Muscle layer of duodenum (tissue), 2 donors: ENCODE measurements around the gene ACSM5.

Source experiments
- H3K27ac ChIP-seq: one replicate; pipeline ENCODE4 v1.7.0; 2013; ENCODE audit warnings: mild to moderate bottlenecking, low read length
- H3K27me3 ChIP-seq: one replicate; pipeline ENCODE4 v1.7.0; 2013; ENCODE audit warnings: low read depth, mild to moderate bottlenecking, control low read depth, low read length
- H3K36me3 ChIP-seq, 2 donors: one replicate each; pipeline ENCODE4 v1.7.0; 2013; ENCODE audit warnings: low read length in 2 of 2, control low read depth in 1 of 2, mild to moderate bottlenecking in 1 of 2; ENCODE audit not compliant: insufficient read depth in 2 of 2, control insufficient read depth in 1 of 2
- H3K4me1 ChIP-seq, 2 donors: one replicate each; pipeline ENCODE4 v1.7.0; 2013; ENCODE audit warnings: low read length in 2 of 2, mild to moderate bottlenecking in 2 of 2, control low read depth in 1 of 2, moderate library complexity in 1 of 2; ENCODE audit not compliant: insufficient read depth in 2 of 2, control insufficient read depth in 1 of 2
- H3K4me3 ChIP-seq, 2 donors: one replicate each; pipeline ENCODE4 v1.7.0; 2013; ENCODE audit warnings: low read length in 2 of 2, low read depth in 1 of 2, mild to moderate bottlenecking in 1 of 2
- H3K9me3 ChIP-seq, 2 donors: one replicate each; pipeline ENCODE4 v1.7.0; 2013; ENCODE audit warnings: low read length in 2 of 2, control low read depth in 1 of 2, mild to moderate bottlenecking in 1 of 2; ENCODE audit not compliant: control insufficient read depth in 1 of 2
- donor health status: healthy.

Gene ACSM5, protein sequence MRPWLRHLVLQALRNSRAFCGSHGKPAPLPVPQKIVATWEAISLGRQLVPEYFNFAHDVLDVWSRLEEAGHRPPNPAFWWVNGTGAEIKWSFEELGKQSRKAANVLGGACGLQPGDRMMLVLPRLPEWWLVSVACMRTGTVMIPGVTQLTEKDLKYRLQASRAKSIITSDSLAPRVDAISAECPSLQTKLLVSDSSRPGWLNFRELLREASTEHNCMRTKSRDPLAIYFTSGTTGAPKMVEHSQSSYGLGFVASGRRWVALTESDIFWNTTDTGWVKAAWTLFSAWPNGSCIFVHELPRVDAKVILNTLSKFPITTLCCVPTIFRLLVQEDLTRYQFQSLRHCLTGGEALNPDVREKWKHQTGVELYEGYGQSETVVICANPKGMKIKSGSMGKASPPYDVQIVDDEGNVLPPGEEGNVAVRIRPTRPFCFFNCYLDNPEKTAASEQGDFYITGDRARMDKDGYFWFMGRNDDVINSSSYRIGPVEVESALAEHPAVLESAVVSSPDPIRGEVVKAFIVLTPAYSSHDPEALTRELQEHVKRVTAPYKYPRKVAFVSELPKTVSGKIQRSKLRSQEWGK

DNA sequence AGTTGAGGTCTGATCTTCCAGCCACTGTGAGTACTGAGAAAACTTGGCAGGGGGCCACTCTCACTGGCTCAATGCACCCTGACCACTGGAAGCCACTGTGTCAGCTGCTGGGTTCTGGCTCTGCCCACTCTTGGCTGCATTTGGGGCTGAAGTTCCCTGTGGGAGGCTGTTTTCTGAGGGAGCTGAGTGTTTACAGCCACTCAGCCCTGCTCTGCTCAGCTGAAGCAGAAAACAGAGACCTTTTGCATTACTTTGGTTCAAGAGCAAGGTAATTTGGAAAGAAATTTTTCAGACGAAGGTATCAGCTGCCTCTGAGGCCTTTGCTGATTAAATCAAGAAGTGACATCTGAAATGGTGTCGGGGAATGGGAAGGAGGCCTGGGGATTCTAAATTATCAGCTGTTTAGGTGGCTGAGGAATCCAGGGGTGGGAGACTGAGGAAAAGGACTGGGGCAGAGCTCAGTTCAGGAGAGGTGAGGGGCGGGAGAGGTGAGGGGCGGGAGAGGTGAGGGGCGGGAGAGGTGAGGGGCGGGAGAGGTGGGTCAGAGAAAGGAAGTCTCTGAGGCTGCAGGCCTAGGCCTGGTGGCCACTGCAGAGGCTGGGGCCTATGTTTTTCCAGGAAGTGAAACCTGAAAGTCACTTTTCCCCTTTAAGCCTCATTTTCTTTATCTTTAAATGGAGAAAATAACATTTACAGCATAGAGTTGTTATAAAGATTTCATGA, at the start of gene ACSM5:
Gene ACSM5, plus strand, starts transcription at position 137 of the 723 bp plus-strand sequence. CDS start 1,951 bp downstream, outside the sequence.
- H3K36me3 ChIP-seq = no peaks in the 10 kb centered on the region
- no peak within 1 kb of the TSS for H3K4me3 ChIP-seq
- no peaks in the 10 kb centered on the region for H3K27me3 ChIP-seq
- H3K27ac ChIP-seq = peak within 1 kb of the TSS; percentile 40
- H3K4me1 ChIP-seq = no peaks in the 10 kb centered on the region
- no peaks in the 10 kb centered on the region for H3K9me3 ChIP-seq

DNA sequence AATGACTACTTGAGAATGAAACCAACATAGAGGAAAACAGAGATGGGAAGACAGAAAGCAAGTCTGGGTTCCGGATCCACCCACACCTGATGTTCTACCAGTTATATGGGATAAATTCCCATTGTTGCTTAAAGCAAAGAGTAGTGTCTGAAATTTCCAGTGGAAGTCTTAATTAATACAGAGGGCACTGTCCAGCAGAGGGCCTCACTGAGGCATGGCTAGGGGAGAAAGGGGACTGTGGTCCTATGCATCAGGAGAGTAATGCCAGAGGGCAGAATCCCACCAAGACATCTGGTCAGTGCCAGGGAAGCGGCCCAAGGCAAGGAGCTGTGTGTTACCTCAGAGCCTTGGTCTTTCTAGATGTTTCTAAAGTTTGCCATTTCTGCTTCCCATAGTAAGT, 49.3 kb upstream of the ACSM5 start:
- H3K27me3 ChIP-seq = no peaks in the 10 kb centered on the region
- no peaks in the 10 kb centered on the region for H3K4me1 ChIP-seq
- H3K36me3 ChIP-seq = no peaks in the 10 kb centered on the region
- no peak overlapping the region for H3K4me3 ChIP-seq
- no peaks in the 10 kb centered on the region for H3K9me3 ChIP-seq
- H3K27ac ChIP-seq = no peak overlapping the region

DNA sequence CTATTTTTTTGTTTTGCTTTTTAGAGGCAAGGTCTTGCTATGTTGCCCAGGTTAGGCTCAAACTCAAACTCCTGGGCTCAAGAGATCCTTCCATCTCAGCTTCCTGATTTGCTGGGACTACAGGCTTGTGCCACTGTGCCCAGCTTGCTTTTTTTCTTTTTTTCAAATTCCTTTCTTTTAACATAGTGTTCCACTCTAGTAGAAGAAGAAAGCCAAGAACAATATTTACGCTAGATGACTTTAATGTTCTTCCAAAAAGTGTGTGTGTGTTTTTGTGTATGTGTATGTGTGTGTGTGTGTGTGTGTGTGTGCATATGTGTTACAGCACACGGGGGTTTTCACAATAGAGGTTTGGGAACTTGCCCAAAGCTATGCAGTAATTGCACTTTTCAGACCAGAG, 46.1 kb upstream of the ACSM5 start:
- no peaks in the 10 kb centered on the region for H3K27me3 ChIP-seq
- no peak overlapping the region for H3K27ac ChIP-seq
- H3K36me3 ChIP-seq = no peaks in the 10 kb centered on the region
- no peaks in the 10 kb centered on the region for H3K4me1 ChIP-seq
- H3K4me3 ChIP-seq = no peak overlapping the region
- no peaks in the 10 kb centered on the region for H3K9me3 ChIP-seq

DNA sequence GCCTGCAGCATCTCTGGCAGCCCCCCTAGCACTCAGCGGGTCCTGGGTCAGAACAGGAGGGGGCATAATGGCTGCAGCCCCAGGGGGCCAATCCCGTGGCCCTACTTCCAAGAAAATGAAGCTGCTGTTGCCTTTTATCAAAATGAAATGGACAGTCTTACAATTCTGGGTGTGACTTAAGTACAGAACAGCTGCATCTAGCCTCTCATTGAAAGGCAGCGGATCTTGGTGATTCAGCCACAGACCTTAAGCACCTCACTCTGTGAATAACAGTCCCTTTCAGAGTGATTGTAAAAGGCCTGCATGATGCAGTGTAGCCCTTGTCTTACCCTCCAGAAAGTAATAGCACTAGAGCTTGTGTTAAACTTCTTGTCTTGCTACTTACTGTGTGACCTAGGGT, 45.3 kb upstream of the ACSM5 start:
- H3K4me1 ChIP-seq = no peaks in the 10 kb centered on the region
- H3K9me3 ChIP-seq = no peaks in the 10 kb centered on the region
- no peaks in the 10 kb centered on the region for H3K27me3 ChIP-seq
- H3K27ac ChIP-seq = no peak overlapping the region
- no peak overlapping the region for H3K4me3 ChIP-seq
- H3K36me3 ChIP-seq = no peaks in the 10 kb centered on the region

DNA sequence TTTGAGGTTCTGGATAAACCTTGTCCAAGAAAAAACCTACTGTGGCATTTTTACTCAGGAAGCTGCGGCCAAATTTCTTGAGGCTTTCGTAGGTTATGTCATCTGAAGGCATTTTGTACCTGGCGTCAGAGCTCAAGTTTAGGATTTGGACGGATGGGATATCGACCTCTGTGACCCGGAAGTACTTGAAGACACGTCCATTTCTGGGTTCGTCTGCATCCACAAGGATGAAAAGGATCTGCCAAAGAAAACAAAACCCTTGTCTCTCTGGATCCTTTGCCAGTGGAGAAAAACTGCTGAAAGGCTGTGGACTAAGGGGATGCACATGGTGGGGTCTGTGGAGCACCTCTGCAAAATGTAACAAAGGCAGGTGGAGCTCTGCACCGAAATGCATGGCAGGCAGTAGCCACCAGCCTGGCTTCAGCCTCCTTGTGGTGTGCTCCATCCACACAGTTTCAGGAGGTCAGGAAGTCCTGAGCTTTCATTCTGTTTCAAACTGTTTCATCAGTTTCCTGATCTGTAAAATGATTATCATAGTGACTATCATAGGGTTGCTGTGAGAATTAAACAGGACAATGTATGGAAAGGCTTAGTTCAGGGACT, 39.8 kb upstream of the ACSM5 start:
- Histone ChIP-seq H3K27me3 (no peaks in the 10 kb centered on the region), H3K9me3 (no peaks in the 10 kb centered on the region), H3K27ac (no peak overlapping the region), H3K4me3 (no peak overlapping the region), H3K36me3 (no peaks in the 10 kb centered on the region), H3K4me1 (no peaks in the 10 kb centered on the region)

DNA sequence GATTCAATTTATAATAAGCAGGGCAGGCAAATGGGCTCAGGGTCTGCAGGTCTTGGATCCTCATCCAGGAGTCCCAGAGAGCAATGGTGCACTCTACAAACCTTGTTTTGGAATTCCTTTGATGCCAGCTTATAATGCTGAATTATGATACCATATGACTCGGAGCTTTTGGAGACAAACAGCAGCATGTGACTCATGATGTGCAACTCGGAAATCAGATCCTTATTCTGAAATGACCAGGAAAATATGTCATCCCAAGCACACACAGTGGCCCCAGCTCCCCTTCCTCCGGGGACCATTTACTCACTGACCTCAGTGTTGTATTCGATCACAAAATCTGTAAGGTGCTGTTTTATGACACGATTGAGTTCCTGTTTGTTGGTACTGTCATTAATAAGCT, 36.6 kb upstream of the ACSM5 start:
- no peaks in the 10 kb centered on the region for H3K36me3 ChIP-seq
- H3K27ac ChIP-seq = no peak overlapping the region
- H3K4me1 ChIP-seq = no peaks in the 10 kb centered on the region
- H3K9me3 ChIP-seq = no peaks in the 10 kb centered on the region
- no peak overlapping the region for H3K4me3 ChIP-seq
- no peaks in the 10 kb centered on the region for H3K27me3 ChIP-seq

DNA sequence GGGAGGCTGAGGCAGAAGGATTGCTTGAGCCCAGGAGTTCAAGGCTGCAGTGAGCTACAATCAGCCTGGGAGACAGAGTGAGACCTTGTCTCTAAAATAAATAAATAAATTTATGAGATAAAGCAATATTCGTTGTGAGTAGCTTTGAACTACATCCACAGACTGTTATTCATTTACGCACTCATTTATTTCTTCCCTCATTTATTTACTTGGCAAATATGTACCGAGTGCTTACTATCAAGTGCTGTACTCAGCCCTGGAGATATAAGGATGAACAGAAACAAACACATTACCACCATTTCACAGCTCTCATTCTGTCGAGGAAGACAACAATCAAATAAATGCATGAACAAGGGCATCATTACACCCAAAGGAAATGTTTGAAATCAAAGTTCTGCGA, 32.2 kb upstream of the ACSM5 start:
- H3K9me3 ChIP-seq = no peaks in the 10 kb centered on the region
- no peaks in the 10 kb centered on the region for H3K27me3 ChIP-seq
- H3K27ac ChIP-seq = no peak overlapping the region
- H3K4me3 ChIP-seq = no peak overlapping the region
- H3K36me3 ChIP-seq = no peaks in the 10 kb centered on the region
- no peaks in the 10 kb centered on the region for H3K4me1 ChIP-seq

DNA sequence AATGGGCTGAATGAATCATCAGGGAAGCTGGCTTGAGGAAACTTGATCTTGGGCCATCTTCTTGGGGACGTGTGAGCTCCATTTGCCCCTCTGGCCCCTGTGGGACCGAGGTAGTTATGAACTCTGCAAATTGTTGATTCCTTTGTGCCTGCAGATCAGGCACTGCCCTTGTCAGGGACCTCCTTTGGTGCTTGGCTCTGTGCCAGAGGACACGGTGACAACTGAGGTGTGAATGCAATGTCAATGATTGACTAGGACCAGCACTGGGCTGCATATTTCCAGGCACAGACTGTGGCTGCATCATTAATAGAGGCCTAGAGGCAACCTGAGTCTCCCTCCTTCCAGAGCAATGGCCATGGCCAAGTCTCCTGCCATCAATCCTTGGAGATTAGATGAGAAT, 28.6 kb upstream of the ACSM5 start:
- Histone ChIP-seq H3K4me1 (peaks cover 0 to under 1% of the 10 kb centered on the region in 2 donors), H3K4me3 (no peak overlapping the region), H3K27me3 (no peaks in the 10 kb centered on the region), H3K9me3 (no peaks in the 10 kb centered on the region), H3K36me3 (no peaks in the 10 kb centered on the region), H3K27ac (no peak overlapping the region)

DNA sequence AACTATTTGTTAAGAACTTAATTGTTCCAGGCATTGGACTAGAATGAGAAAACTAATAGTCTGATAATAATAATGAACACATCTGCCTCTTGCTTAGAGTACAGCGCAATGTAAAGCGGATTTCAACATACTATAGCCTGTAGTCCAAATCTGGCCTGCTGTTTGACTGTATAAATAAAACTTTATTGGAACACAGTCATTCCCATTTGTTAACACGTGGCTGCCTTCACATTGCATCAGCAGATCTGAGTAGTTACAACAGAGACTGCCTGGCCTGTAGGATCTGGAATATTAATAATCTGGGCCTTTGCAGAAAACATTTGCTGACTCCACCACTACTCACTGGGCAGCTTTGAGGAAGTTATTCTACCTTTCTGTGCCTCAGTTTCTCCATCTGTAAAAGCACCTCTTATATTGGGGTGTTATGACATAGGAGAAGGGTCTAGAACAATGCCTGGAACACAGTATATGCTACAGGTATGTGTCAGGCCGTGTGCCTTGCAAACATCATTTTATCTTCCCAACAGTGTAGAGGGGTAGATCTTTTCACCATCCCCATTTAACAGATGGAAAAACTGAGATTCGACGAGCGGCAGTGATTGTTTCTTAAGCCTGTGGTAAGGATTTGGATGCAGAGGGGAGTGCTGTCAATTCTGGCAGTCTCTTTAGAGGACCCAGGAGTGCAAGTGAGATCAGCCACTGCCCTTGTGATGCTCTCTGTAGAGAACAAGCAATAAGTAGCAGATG, 27.0 kb upstream of the ACSM5 start:
- Histone ChIP-seq H3K4me1 (peaks cover 0 to 6% of the 10 kb centered on the region in 2 donors), H3K36me3 (no peaks in the 10 kb centered on the region), H3K27ac (no peak overlapping the region), H3K27me3 (no peaks in the 10 kb centered on the region), H3K9me3 (no peaks in the 10 kb centered on the region), H3K4me3 (no peak overlapping the region)

DNA sequence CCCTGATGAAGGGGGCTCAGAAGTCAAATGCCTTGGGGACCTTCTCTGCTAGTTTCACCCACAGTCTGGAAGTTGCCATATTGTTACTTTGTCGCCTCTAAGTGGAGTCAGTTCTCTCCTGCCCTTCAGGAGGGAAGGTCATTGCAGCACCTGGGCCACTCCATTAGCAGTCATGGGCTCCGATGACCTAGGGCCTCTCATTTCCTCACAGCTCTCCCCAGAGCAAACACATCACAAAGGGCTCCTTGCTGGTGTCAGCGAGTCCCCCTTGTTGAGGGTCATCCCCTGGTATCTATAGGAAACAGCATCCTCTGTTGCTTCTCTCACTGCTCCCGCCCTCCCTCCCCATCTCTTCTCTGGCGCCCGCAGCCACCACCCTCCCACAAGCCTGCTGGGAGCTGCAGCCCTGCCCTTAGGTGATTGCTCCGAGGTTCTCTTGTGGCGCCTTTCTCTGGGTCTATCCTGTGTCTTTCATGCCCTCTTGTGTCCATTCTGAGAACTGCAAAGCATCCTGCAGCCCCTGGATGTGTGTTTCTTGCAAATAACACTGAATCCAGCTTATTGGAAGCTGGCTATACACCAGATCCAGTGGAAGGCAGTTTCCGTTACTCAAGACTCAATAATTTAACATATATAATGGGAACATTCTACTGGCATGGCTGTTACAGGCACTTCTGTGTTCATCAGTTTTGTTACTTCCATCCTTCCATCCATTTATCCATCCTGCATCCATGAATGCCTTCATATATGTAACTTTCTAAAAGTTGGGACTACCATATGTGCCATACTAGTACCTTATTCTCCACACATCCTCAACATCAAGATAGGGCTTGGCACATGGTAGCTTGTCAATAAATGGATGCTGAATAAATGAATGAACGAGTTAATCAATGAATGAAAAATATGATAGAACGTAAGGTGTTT, 26.0 kb upstream of the ACSM5 start:
- H3K27ac ChIP-seq = no peak overlapping the region
- no peaks in the 10 kb centered on the region for H3K9me3 ChIP-seq
- no peak overlapping the region for H3K4me3 ChIP-seq
- peaks cover 0 to 6% of the 10 kb centered on the region in 2 donors for H3K4me1 ChIP-seq
- no peaks in the 10 kb centered on the region for H3K36me3 ChIP-seq
- no peaks in the 10 kb centered on the region for H3K27me3 ChIP-seq
